T-cell (primary cell): ENCODE results near the gene QTRT2. TPM values are rescaled to one million over a fixed set of nuclear protein-coding genes. Genes with fewer than 3 reads are reported as not detected.

ENCODE experiments used
- ATAC-seq, 4 experiments: fragments of 200-7000 bp in 3 of 4; fragments of 150-1000 bp in 1 of 4; cut with Tn5 transposase; replicated peaks in 1 of 4; 1 replicate in 3 of 4; 2 replicates in 1 of 4; pipeline ENCODE4 v1.10.0; 2021; ENCODE audit warnings: moderate library complexity in 3 of 4, mild to moderate bottlenecking in 2 of 4, moderate number of reproducible peaks in 1 of 4
- CTCF ChIA-PET, 2 donors: fragments of 300-600 bp; sonication (Branson Sonifier 250); formaldehyde crosslinking; loops; one replicate each; lab custom pipeline; 2022; ENCODE audit warnings: antibody characterized with exemption in 2 of 2; lab: Charles Lee
- POLR2A ChIA-PET, 2 donors: fragments of 300-600 bp; sonication (Branson Sonifier 250); formaldehyde crosslinking; loops; one replicate each; lab custom pipeline; 2022; ENCODE audit warnings: antibody characterized with exemption in 2 of 2; lab: Charles Lee
- DNase-seq, 35 experiments: peaks; one replicate each; pipeline versions ENCODE4 v3.0.0 to v3.0.0-alpha.2; 2013 to 2023
- H3K27ac ChIP-seq: one replicate; pipeline ENCODE4 v1.5.1; 2013; ENCODE audit warnings: low read length
- H3K27me3 ChIP-seq, 2 experiments: replicated peaks in 1 of 2; 1 replicate in 1 of 2; 2 replicates in 1 of 2; pipeline versions ENCODE4 v1.6.1 to v1.7.0; 2013; ENCODE audit warnings: low read length in 1 of 2, mixed read lengths in 1 of 2; ENCODE audit not compliant: control insufficient read depth in 2 of 2, insufficient read depth in 2 of 2; ENCODE audit errors: extremely low read depth in 1 of 2
- H3K36me3 ChIP-seq, 2 donors: 1 replicate in 1 of 2; 2 replicates in 1 of 2; pipeline versions ENCODE4 v1.6.1 to v1.7.0; 2013; ENCODE audit warnings: low read length in 1 of 2; ENCODE audit not compliant: control insufficient read depth in 2 of 2, insufficient read depth in 1 of 2; ENCODE audit errors: extremely low read depth in 1 of 2
- H3K4me1 ChIP-seq, 2 experiments: 1 replicate in 1 of 2; 2 replicates in 1 of 2; pipeline versions ENCODE4 v1.6.1 to v1.7.0; 2013; ENCODE audit warnings: low read length in 2 of 2, mixed read lengths in 1 of 2; ENCODE audit not compliant: insufficient read depth in 2 of 2, control insufficient read depth in 1 of 2; ENCODE audit errors: extremely low read depth in 1 of 2
- H3K4me3 ChIP-seq, 2 donors: 1 replicate in 1 of 2; 2 replicates in 1 of 2; pipeline versions ENCODE4 v1.5.1 to v1.7.0; 2013; ENCODE audit warnings: mild to moderate bottlenecking in 2 of 2, low read length in 1 of 2, moderate library complexity in 1 of 2; ENCODE audit not compliant: control insufficient read depth in 1 of 2; ENCODE audit errors: extremely low read depth in 1 of 2
- H3K9me3 ChIP-seq: 2 replicates; pipeline ENCODE4 v1.7.0; 2013
- H3K27ac Mint-ChIP-seq, 2 donors: one replicate each; pipeline ENCODE4 v1.8.0; 2020 to 2021; ENCODE audit warnings: mild to moderate bottlenecking in 2 of 2, mixed read lengths in 2 of 2
- H3K27me3 Mint-ChIP-seq, 2 donors: one replicate each; pipeline ENCODE4 v1.8.0; 2021 to 2022; ENCODE audit warnings: mixed read lengths in 2 of 2
- H3K36me3 Mint-ChIP-seq: one replicate; pipeline ENCODE4 v1.8.0; 2021; ENCODE audit warnings: mixed read lengths
- H3K4me1 Mint-ChIP-seq, 3 donors: one replicate each; pipeline ENCODE4 v1.8.0; 2020 to 2022; ENCODE audit warnings: mixed read lengths in 3 of 3, mild to moderate bottlenecking in 1 of 3
- H3K4me3 Mint-ChIP-seq, 3 donors: one replicate each; pipeline ENCODE4 v1.8.0; 2020 to 2022; ENCODE audit warnings: mild to moderate bottlenecking in 3 of 3, mixed read lengths in 3 of 3, moderate library complexity in 3 of 3
- H3K9me3 Mint-ChIP-seq, 3 donors: one replicate each; pipeline ENCODE4 v1.8.0; 2020 to 2022; ENCODE audit warnings: mixed read lengths in 3 of 3
- WGBS: methylation state at CpG from one replicate; pipeline ENCODE4 v1.1.5; 2013; ENCODE audit warnings: missing lambda C conversion rate; ENCODE audit not compliant: insufficient coverage; 5-methylcytosine and 5-hydroxymethylcytosine counted together
- total RNA-seq, 35 experiments: library from RNA in 6 of 35; stranded (reverse) in 6 of 35; fragments of 120-200 nt in 1 of 35; gene quantifications; one replicate each; pipeline versions ENCODE4 v1.2.1 to v1.2.4 and lab custom pipeline; 2013 to 2026

The QTRT2 gene
- total RNA-seq (10 to 100 TPM; 24.3 to 39.1 (median 31.7) TPM), total RNA-seq (lab: John Stamatoyannopoulos, UW) (27.1 to 176 (median 49.6) reads per million in 29 experiments)
- 33.3 TPM for total RNA-seq (2013)

GRCh38 chr3:114056130-114057010, at the start of gene QTRT2, which contains the start of gene CCDC191:
Gene QTRT2, plus strand, starts transcription at chr3:114056737. Its CDS starts 8,521 bp downstream, at chr3:114065258.
Gene CCDC191, minus strand, starts transcription at chr3:114056526. Its CDS starts 60 bp downstream, at chr3:114056466.
- peak; percentile 96 to 98 (median 98) for ATAC-seq
- Histone ChIP-seq H3K27me3 (no peaks in the 10 kb centered on the region), H3K4me1 (peaks cover 11 to 14% of the 10 kb centered on the region in 2 experiments), H3K36me3 (peaks cover 0 to 5% of the 10 kb centered on the region in 2 donors), H3K9me3 (no peaks in the 10 kb centered on the region), H3K27ac (peak within 1 kb of the TSS; percentile 68), H3K4me3 (peak within 1 kb of the TSS; percentile 80 to 82)
- Mint-ChIP-seq H3K27me3 (no peaks in the 10 kb centered on the region), H3K4me3 (peak within 1 kb of the TSS; percentile 92 to 96 (median 95)), H3K4me1 (peaks cover 51 to 55% (median 53%) of the 10 kb centered on the region in 3 donors), H3K27ac (peak within 1 kb of the TSS; percentile 92 to 95), H3K9me3 (no peaks in the 10 kb centered on the region), H3K36me3 (peaks cover 29% of the 10 kb centered on the region)
- DNase-seq = peak; percentile 94 to 100 (median 98)
- ChIA-PET POLR2A (interaction anchor here (0.5 to 0.7 kb wide), 4 partner anchors 9 to 1470 kb away, joined by 3 to 9 read pairs (median 4); no protein-coding TSS in a partner anchor), CTCF (interaction anchor here (0.5 to 1.3 kb wide), 8 partner anchors 65 to 1728 kb away, joined by 3 to 7 read pairs (median 3); partner anchors contain the start of genes ATP6V1A (in 1 of the 2) and NAA50 (in 1 of the 2))
- WGBS = under 1% methylated on average over 49 of the region's 49 CpGs

- Histone ChIP-seq H3K4me3 (no peak overlapping the region), H3K9me3 (no peaks in the 10 kb centered on the region), H3K4me1 (no peaks in the 10 kb centered on the region), H3K36me3 (peaks cover 0 to 2% of the 10 kb centered on the region in 2 donors), H3K27me3 (no peaks in the 10 kb centered on the region), H3K27ac (no peak overlapping the region)
- Mint-ChIP-seq H3K27me3 (no peaks in the 10 kb centered on the region), H3K9me3 (no peaks in the 10 kb centered on the region), H3K4me1 (no peaks in the 10 kb centered on the region), H3K36me3 (peaks cover 13% of the 10 kb centered on the region), H3K4me3 (no peak overlapping the region), H3K27ac (peak overlapping the region in 1 of 2 donors; percentile 28)
- ATAC-seq (no peak), DNase-seq (no peak)
- POLR2A ChIA-PET = no interaction called here
- no CpG with 5 or more reads among the region's 2 CpGs for WGBS
- CTCF ChIA-PET = interaction anchor here in 1 of 2 donors (0.6 kb wide), 1 partner anchor 454 kb away, joined by 4 read pairs; no protein-coding TSS in a partner anchor
Observed at GRCh38 chr3:114011059-114011797, 45.3 kb upstream of the QTRT2 start.

- no peak for DNase-seq
- CTCF ChIA-PET = no interaction called here
- Mint-ChIP-seq H3K27ac (no peak overlapping the region), H3K4me1 (no peaks in the 10 kb centered on the region), H3K27me3 (no peaks in the 10 kb centered on the region), H3K36me3 (peaks cover 15% of the 10 kb centered on the region), H3K9me3 (no peaks in the 10 kb centered on the region), H3K4me3 (no peak overlapping the region)
- POLR2A ChIA-PET = no interaction called here
- Histone ChIP-seq H3K4me3 (no peak overlapping the region), H3K27ac (no peak overlapping the region), H3K4me1 (no peaks in the 10 kb centered on the region), H3K9me3 (no peaks in the 10 kb centered on the region), H3K27me3 (no peaks in the 10 kb centered on the region), H3K36me3 (peaks cover 0 to 2% of the 10 kb centered on the region in 2 donors)
- WGBS = 80% methylated on average over 3 of the region's 7 CpGs
- ATAC-seq = no peak
Observed at GRCh38 chr3:114014211-114014610, 42.3 kb upstream of the QTRT2 start.

- 96% methylated on average over 2 of the region's 2 CpGs for WGBS
- peaks cover 12% of the 10 kb centered on the region for H3K36me3 Mint-ChIP-seq
Observed at GRCh38 chr3:114019486-114019885, 37.1 kb upstream of the QTRT2 start.

GRCh38 chr3:114020907-114021306, 35.6 kb upstream of the QTRT2 start:
- no peak overlapping the region for H3K4me3 Mint-ChIP-seq
- CTCF ChIA-PET = interaction anchor here in 1 of 2 donors (0.6 kb wide), 1 partner anchor 109 kb away, joined by 7 read pairs; no protein-coding TSS in a partner anchor
- no peaks in the 10 kb centered on the region for H3K36me3 ChIP-seq
- peaks cover 16% of the 10 kb centered on the region for H3K36me3 Mint-ChIP-seq
- no peaks in the 10 kb centered on the region for H3K9me3 ChIP-seq
- WGBS = no CpG with 5 or more reads among the region's 2 CpGs
- no peaks in the 10 kb centered on the region for H3K27me3 ChIP-seq
- no peak overlapping the region for H3K27ac Mint-ChIP-seq
- ATAC-seq (no peak), DNase-seq (no peak)
- no peak overlapping the region for H3K4me3 ChIP-seq
- no peak overlapping the region for H3K27ac ChIP-seq
- H3K4me1 ChIP-seq = no peaks in the 10 kb centered on the region
- no peaks in the 10 kb centered on the region for H3K27me3 Mint-ChIP-seq
- no peaks in the 10 kb centered on the region for H3K4me1 Mint-ChIP-seq
- POLR2A ChIA-PET = no interaction called here
- no peaks in the 10 kb centered on the region for H3K9me3 Mint-ChIP-seq

More at GRCh38 chr3:114019486-114019885, 37.1 kb upstream of the QTRT2 start:
- ChIA-PET CTCF (no interaction called here), POLR2A (no interaction called here)
- no peak overlapping the region for H3K27ac ChIP-seq
- H3K4me3 ChIP-seq = no peak overlapping the region
- H3K9me3 ChIP-seq = no peaks in the 10 kb centered on the region
- no peaks in the 10 kb centered on the region for H3K4me1 ChIP-seq
- Mint-ChIP-seq H3K4me1 (no peaks in the 10 kb centered on the region), H3K27me3 (no peaks in the 10 kb centered on the region), H3K4me3 (no peak overlapping the region), H3K9me3 (no peaks in the 10 kb centered on the region), H3K27ac (no peak overlapping the region)
- no peaks in the 10 kb centered on the region for H3K27me3 ChIP-seq
- no peak for DNase-seq
- no peaks in the 10 kb centered on the region for H3K36me3 ChIP-seq
- ATAC-seq = no peak
